H9 (cell line): ENCODE data around the gene GRIK4. TPM values are rescaled to one million over a fixed set of nuclear protein-coding genes. Genes with fewer than 3 reads are reported as not detected.

ENCODE experiments used
- DNase-seq: peaks from one replicate; pipeline ENCODE4 v3.0.0-alpha.2; 2017
- H2AFZ ChIP-seq: one replicate; pipeline ENCODE4 v1.6.1; 2013; ENCODE audit warnings: mild to moderate bottlenecking, low read length, control low read depth, moderate library complexity
- H2AK5ac ChIP-seq: 2 replicates; pipeline ENCODE4 v1.6.1; 2013; ENCODE audit warnings: low read length, control low read depth, mixed read lengths; ENCODE audit not compliant: insufficient read length
- H2BK120ac ChIP-seq: one replicate; pipeline ENCODE4 v1.6.1; 2013; ENCODE audit warnings: low read depth, mild to moderate bottlenecking, low read length, control low read depth, inconsistent platforms; ENCODE audit not compliant: poor library complexity, severe bottlenecking
- H2BK12ac ChIP-seq: 2 replicates; pipeline ENCODE4 v1.6.1; 2013; ENCODE audit warnings: low read length, control low read depth, mixed read lengths, low read depth; ENCODE audit not compliant: insufficient read length
- H2BK15ac ChIP-seq: 2 replicates; pipeline ENCODE4 v1.6.1; 2013; ENCODE audit warnings: low read depth, low read length, control low read depth
- H2BK20ac ChIP-seq: one replicate; pipeline ENCODE4 v1.6.1; 2013; ENCODE audit warnings: low read depth, mild to moderate bottlenecking, low read length, control low read depth, inconsistent platforms; ENCODE audit not compliant: poor library complexity, severe bottlenecking
- H2BK5ac ChIP-seq: 2 replicates; pipeline ENCODE4 v1.6.1; 2013; ENCODE audit warnings: low read length, control low read depth, mixed read lengths; ENCODE audit not compliant: insufficient read length
- H3K14ac ChIP-seq: 2 replicates; pipeline ENCODE4 v1.6.1; 2013; ENCODE audit warnings: low read length, control low read depth; ENCODE audit not compliant: insufficient read depth
- H3K18ac ChIP-seq: 2 replicates; pipeline ENCODE4 v1.6.1; 2013; ENCODE audit warnings: low read depth, mild to moderate bottlenecking, mixed read lengths, low read length, control low read depth; ENCODE audit not compliant: insufficient read length
- H3K23ac ChIP-seq: 2 replicates; pipeline ENCODE4 v1.6.1; 2013; ENCODE audit warnings: low read length, control low read depth, mixed read lengths, low read depth; ENCODE audit not compliant: insufficient read length
- H3K23me2 ChIP-seq: 2 replicates; pipeline ENCODE4 v1.6.1; 2013; ENCODE audit warnings: low read depth, mild to moderate bottlenecking, mixed read lengths, low read length, control low read depth; ENCODE audit not compliant: insufficient read length, poor library complexity, severe bottlenecking
- H3K27ac ChIP-seq: 2 replicates; pipeline ENCODE4 v1.5.1; 2013; ENCODE audit warnings: low read length, control low read depth, mixed read lengths, low read depth; ENCODE audit not compliant: insufficient read length
- H3K27me3 ChIP-seq: 2 replicates; pipeline ENCODE4 v1.6.1; 2013; ENCODE audit warnings: low read length, control low read depth, inconsistent platforms; ENCODE audit not compliant: insufficient read depth
- H3K4ac ChIP-seq: 2 replicates; pipeline ENCODE4 v1.6.1; 2013; ENCODE audit warnings: low read depth, mild to moderate bottlenecking, control low read depth, inconsistent platforms, low read length, moderate library complexity
- H3K4me1 ChIP-seq: 2 replicates; pipeline ENCODE4 v1.6.1; 2013; ENCODE audit warnings: low read length, control low read depth, inconsistent platforms; ENCODE audit not compliant: insufficient read depth
- H3K4me2 ChIP-seq: 2 replicates; pipeline ENCODE4 v1.6.1; 2013; ENCODE audit warnings: low read length, control low read depth, mixed read lengths; ENCODE audit not compliant: insufficient read length, insufficient read depth
- H3K56ac ChIP-seq: 2 replicates; pipeline ENCODE4 v1.6.1; 2013; ENCODE audit warnings: low read depth, mild to moderate bottlenecking, mixed read lengths, low read length, control low read depth; ENCODE audit not compliant: insufficient read length
- H3K79me1 ChIP-seq: 2 replicates; pipeline ENCODE4 v1.6.1; 2013; ENCODE audit warnings: low read depth, mild to moderate bottlenecking, moderate library complexity, low read length, control low read depth, inconsistent platforms; ENCODE audit not compliant: insufficient read depth, poor library complexity, severe bottlenecking
- H3K79me2 ChIP-seq: 2 replicates; pipeline ENCODE4 v1.6.1; 2013; ENCODE audit warnings: low read length, control low read depth, inconsistent platforms; ENCODE audit not compliant: insufficient read depth
- H3K9ac ChIP-seq: 2 replicates; pipeline ENCODE4 v1.6.1; 2013; ENCODE audit warnings: low read length, control low read depth, mixed read lengths; ENCODE audit not compliant: insufficient read length; ENCODE audit errors: extremely low read depth
- H3K9me3 ChIP-seq: one replicate; pipeline ENCODE4 v1.6.1; 2013; ENCODE audit warnings: low read depth, low read length, inconsistent platforms; ENCODE audit not compliant: control insufficient read depth
- H3T11ph ChIP-seq: one replicate; pipeline ENCODE4 v1.6.1; 2013; ENCODE audit warnings: mild to moderate bottlenecking, low read length, control low read depth, inconsistent platforms
- H4K20me1 ChIP-seq: one replicate; pipeline ENCODE4 v1.6.1; 2013; ENCODE audit not compliant: control insufficient read depth, insufficient read length, insufficient read depth
- H4K5ac ChIP-seq: 2 replicates; pipeline ENCODE4 v1.6.1; 2013; ENCODE audit warnings: low read depth, mild to moderate bottlenecking, mixed read lengths, low read length, control low read depth; ENCODE audit not compliant: insufficient read length
- H4K8ac ChIP-seq: replicated peaks from 2 replicates; pipeline ENCODE4 v1.6.1; 2013; ENCODE audit warnings: low read length, control low read depth, mixed read lengths, low read depth; ENCODE audit not compliant: insufficient read length
- H4K91ac ChIP-seq: 2 replicates; pipeline ENCODE4 v1.6.1; 2013; ENCODE audit warnings: low read depth, mild to moderate bottlenecking, moderate library complexity, mixed read lengths, low read length, control low read depth; ENCODE audit not compliant: insufficient read length
- H3K27ac Mint-ChIP-seq, 3 experiments: 2 replicates in 2 of 3; 3 replicates in 1 of 3; pipeline ENCODE4 v1.8.0; 2020 to 2021; ENCODE audit warnings: mixed read lengths in 3 of 3, mild to moderate bottlenecking in 1 of 3, moderate library complexity in 1 of 3
- H3K27me3 Mint-ChIP-seq: 2 replicates; pipeline ENCODE4 v1.8.0; 2021; ENCODE audit warnings: low read depth, mild to moderate bottlenecking, moderate library complexity, mixed read lengths
- H3K36me3 Mint-ChIP-seq, 3 experiments: 2 replicates in 2 of 3; 3 replicates in 1 of 3; pipeline ENCODE4 v1.8.0; 2020 to 2021; ENCODE audit warnings: low read depth in 3 of 3, mixed read lengths in 3 of 3; ENCODE audit not compliant: insufficient read depth in 1 of 3
- H3K4me1 Mint-ChIP-seq, 2 experiments: 2 replicates each; pipeline ENCODE4 v1.8.0; 2020; ENCODE audit warnings: mixed read lengths in 2 of 2
- H3K4me3 Mint-ChIP-seq, 2 experiments: 2 replicates in 1 of 2; 3 replicates in 1 of 2; pipeline ENCODE4 v1.8.0; 2020 to 2021; ENCODE audit warnings: mild to moderate bottlenecking in 2 of 2, mixed read lengths in 2 of 2, moderate library complexity in 1 of 2
- H3K9me3 Mint-ChIP-seq, 2 experiments: 2 replicates in 1 of 2; 3 replicates in 1 of 2; pipeline ENCODE4 v1.8.0; 2020; ENCODE audit warnings: mild to moderate bottlenecking in 2 of 2, mixed read lengths in 2 of 2, moderate library complexity in 1 of 2
- CTCF ChIP-seq: fragments of 200-600 bp; sonication (generic); conservative IDR thresholded peaks from 3 replicates; pipeline ENCODE4 v1.8.0; 2021; ENCODE audit warnings: antibody characterized with exemption, mild to moderate bottlenecking
- WGBS: extraction: QIAGEN DNeasy Blood & Tissue Kit; methylation state at CpG from one replicate; pipeline ENCODE4 v1.1.7; 2013; ENCODE audit warnings: missing lambda C conversion rate, low lambda C conversion rate, mixed read lengths; ENCODE audit not compliant: insufficient read length; ENCODE audit errors: extremely low coverage; 5-methylcytosine and 5-hydroxymethylcytosine counted together
- total RNA-seq: library from RNA; stranded (reverse); gene quantifications from 2 replicates; pipeline ENCODE4 v1.2.1, GENCODE V29; 2021

The GRIK4 gene
- total RNA-seq, 1 experiment from 2014 or later: 2.3 TPM

- H3K79me2 ChIP-seq: no peaks in the 10 kb centered on the region
- no peaks in the 10 kb centered on the region for H4K20me1 ChIP-seq
- H4K5ac ChIP-seq: no peak overlapping the region
- no peak overlapping the region for H3K4ac ChIP-seq
- no peaks in the 10 kb centered on the region for H3K79me1 ChIP-seq
- H3K56ac ChIP-seq: no peak overlapping the region
- no peak overlapping the region for H4K91ac ChIP-seq
- no peak overlapping the region for H2BK120ac ChIP-seq
- no peaks in the 10 kb centered on the region for H3K27me3 ChIP-seq
- H3K27ac Mint-ChIP-seq: 0 out of 7 replicates have a peak overlapping the region, but pooled peaks of 1 of the 3 experiments have one; percentile 68
- H3K4me1 Mint-ChIP-seq: peaks cover 34 to 35% of the 10 kb centered on the region in 2 experiments
- no peak overlapping the region for H3K27ac ChIP-seq
- TF ChIP-seq CTCF: no peak
- no peak overlapping the region for H2AK5ac ChIP-seq
- no peak overlapping the region for H3K4me2 ChIP-seq
- H2AFZ ChIP-seq: no peak overlapping the region
- WGBS: no CpG with 5 or more reads among the region's 3 CpGs
- peaks cover 3% of the 10 kb centered on the region; the same call in 1 of the 2 replicates for H3K4me1 ChIP-seq
- no peak for DNase-seq
- no peak overlapping the region for H2BK15ac ChIP-seq
- H4K8ac ChIP-seq: no peak overlapping the region
- no peak overlapping the region for H3K23ac ChIP-seq
- no peak overlapping the region for H2BK5ac ChIP-seq
- H3K27me3 Mint-ChIP-seq: peaks cover 14% of the 10 kb centered on the region
- no peaks in the 10 kb centered on the region for H3K9me3 Mint-ChIP-seq
- no peak overlapping the region for H3K14ac ChIP-seq
- no peak overlapping the region for H2BK20ac ChIP-seq
- H3K18ac ChIP-seq: no peak overlapping the region
- H3K23me2 ChIP-seq: no peaks in the 10 kb centered on the region
- peaks cover 0 to 6% (median 4%) of the 10 kb centered on the region in 3 experiments; a peak in 4 of 7 replicates for H3K36me3 Mint-ChIP-seq
- no peak overlapping the region for H2BK12ac ChIP-seq
- H3K9ac ChIP-seq: no peak overlapping the region
- no peak overlapping the region for H3K4me3 Mint-ChIP-seq
- H3T11ph ChIP-seq: no peak overlapping the region
- H3K9me3 ChIP-seq: no peaks in the 10 kb centered on the region
Observed at GRCh38 chr11:120590472-120590871, 78.9 kb downstream of the GRIK4 start.
